ENCODE results near the gene KIAA0513.

KIAA0513 gene

GRCh38 chr16:85081038-85081437 lies 53.4 kb downstream of the KIAA0513 start:
- TF ChIP-seq, protein P1, sequence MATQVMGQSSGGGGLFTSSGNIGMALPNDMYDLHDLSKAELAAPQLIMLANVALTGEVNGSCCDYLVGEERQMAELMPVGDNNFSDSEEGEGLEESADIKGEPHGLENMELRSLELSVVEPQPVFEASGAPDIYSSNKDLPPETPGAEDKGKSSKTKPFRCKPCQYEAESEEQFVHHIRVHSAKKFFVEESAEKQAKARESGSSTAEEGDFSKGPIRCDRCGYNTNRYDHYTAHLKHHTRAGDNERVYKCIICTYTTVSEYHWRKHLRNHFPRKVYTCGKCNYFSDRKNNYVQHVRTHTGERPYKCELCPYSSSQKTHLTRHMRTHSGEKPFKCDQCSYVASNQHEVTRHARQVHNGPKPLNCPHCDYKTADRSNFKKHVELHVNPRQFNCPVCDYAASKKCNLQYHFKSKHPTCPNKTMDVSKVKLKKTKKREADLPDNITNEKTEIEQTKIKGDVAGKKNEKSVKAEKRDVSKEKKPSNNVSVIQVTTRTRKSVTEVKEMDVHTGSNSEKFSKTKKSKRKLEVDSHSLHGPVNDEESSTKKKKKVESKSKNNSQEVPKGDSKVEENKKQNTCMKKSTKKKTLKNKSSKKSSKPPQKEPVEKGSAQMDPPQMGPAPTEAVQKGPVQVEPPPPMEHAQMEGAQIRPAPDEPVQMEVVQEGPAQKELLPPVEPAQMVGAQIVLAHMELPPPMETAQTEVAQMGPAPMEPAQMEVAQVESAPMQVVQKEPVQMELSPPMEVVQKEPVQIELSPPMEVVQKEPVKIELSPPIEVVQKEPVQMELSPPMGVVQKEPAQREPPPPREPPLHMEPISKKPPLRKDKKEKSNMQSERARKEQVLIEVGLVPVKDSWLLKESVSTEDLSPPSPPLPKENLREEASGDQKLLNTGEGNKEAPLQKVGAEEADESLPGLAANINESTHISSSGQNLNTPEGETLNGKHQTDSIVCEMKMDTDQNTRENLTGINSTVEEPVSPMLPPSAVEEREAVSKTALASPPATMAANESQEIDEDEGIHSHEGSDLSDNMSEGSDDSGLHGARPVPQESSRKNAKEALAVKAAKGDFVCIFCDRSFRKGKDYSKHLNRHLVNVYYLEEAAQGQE (IDR thresholded peaks at IDR 0.05; ENCODE audit: insufficient read depth in 1 of 2, low read depth in 2 of 2, low read length in 2 of 2) = no peak
- TF ChIP-seq TAF1 (IDR thresholded peaks at IDR 0.05; ENCODE audit: borderline replicate concordance, insufficient read depth, low read length) (no peak), SIN3A (IDR thresholded peaks at IDR 0.05; ENCODE audit: borderline replicate concordance, insufficient read depth, low read length) (no peak), POLR2AphosphoS5 (IDR thresholded peaks at IDR 0.05; ENCODE audit: low read depth, low read length) (no peak), FOXP2 (optimal IDR thresholded peaks at IDR 0.05; ENCODE audit: borderline replicate concordance, extremely low read depth, extremely low read length, insufficient read depth) (no peak)

DNA sequence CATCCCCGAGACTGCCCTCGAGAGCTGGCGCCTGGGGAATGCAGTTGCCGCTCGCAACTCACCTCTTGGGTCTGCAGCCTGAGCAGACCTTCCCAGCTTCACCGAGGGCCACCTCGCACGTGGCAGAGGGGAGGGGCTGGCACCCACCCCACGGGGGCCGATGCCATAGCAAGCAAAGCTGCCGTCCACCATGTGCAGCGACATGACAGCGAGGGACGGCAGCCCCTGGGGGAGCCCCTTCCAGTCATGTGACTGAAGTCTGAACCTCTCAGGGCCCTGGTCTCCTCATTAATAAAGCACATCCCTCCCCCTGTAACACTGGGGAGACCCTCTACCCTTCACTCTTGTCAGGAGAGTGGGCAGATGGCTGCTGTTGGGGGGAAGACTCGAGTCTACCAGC lies 54.2 kb downstream of the KIAA0513 start:
- TF ChIP-seq FOXP2 (optimal IDR thresholded peaks at IDR 0.05; ENCODE audit: borderline replicate concordance, extremely low read depth, extremely low read length, insufficient read depth) (no peak), POLR2AphosphoS5 (IDR thresholded peaks at IDR 0.05; ENCODE audit: low read depth, low read length) (no peak), SIN3A (IDR thresholded peaks at IDR 0.05; ENCODE audit: borderline replicate concordance, insufficient read depth, low read length) (no peak), TAF1 (IDR thresholded peaks at IDR 0.05; ENCODE audit: borderline replicate concordance, insufficient read depth, low read length) (no peak)
- TF ChIP-seq, protein P1 (IDR thresholded peaks at IDR 0.05; ENCODE audit: insufficient read depth in 1 of 2, low read depth in 2 of 2, low read length in 2 of 2) = no peak

GRCh38 chr16:85082173-85083050 lies 54.8 kb downstream of the KIAA0513 start:
- TF ChIP-seq POLR2AphosphoS5 (IDR thresholded peaks at IDR 0.05; ENCODE audit: low read depth, low read length) (no peak), SIN3A (IDR thresholded peaks at IDR 0.05; ENCODE audit: borderline replicate concordance, insufficient read depth, low read length) (no peak), FOXP2 (optimal IDR thresholded peaks at IDR 0.05; ENCODE audit: borderline replicate concordance, extremely low read depth, extremely low read length, insufficient read depth) (no peak), TAF1 (IDR thresholded peaks at IDR 0.05; ENCODE audit: borderline replicate concordance, insufficient read depth, low read length) (no peak)
- TF ChIP-seq, protein P1 (IDR thresholded peaks at IDR 0.05; ENCODE audit: insufficient read depth in 1 of 2, low read depth in 2 of 2, low read length in 2 of 2) = no peak

GRCh38 chr16:85083051-85083639 lies 55.5 kb downstream of the KIAA0513 start:
- TF ChIP-seq, protein P1 (IDR thresholded peaks at IDR 0.05; ENCODE audit: insufficient read depth in 1 of 2, low read depth in 2 of 2, low read length in 2 of 2) = no peak
- TF ChIP-seq TAF1 (IDR thresholded peaks at IDR 0.05; ENCODE audit: borderline replicate concordance, insufficient read depth, low read length) (no peak), FOXP2 (optimal IDR thresholded peaks at IDR 0.05; ENCODE audit: borderline replicate concordance, extremely low read depth, extremely low read length, insufficient read depth) (no peak), SIN3A (IDR thresholded peaks at IDR 0.05; ENCODE audit: borderline replicate concordance, insufficient read depth, low read length) (no peak), POLR2AphosphoS5 (IDR thresholded peaks at IDR 0.05; ENCODE audit: low read depth, low read length) (no peak)
